Measurements from ENCODE around the gene ZNHIT2.
A peak's percentile ranks its signal among the peaks of the same experiment; 100 is the strongest.
"Not testable (repeated sequence)": the region's sequence is repeated elsewhere in the genome, so short reads cannot be mapped to it uniquely, and the experiment has no call there.

ZNHIT2 gene

GRCh38 chr11:65118891-65119669, 1.6 kb upstream of the ZNHIT2 start:
- DNase-seq: not testable (repeated sequence)

- DNase-seq: no peak
These were observed 766 bp upstream of the ZNHIT2 start for GRCh38 chr11:65118097-65118837.

- no peak for DNase-seq
These were observed 913 bp downstream of the ZNHIT2 start for GRCh38 chr11:65116370-65117205.

- no peak for DNase-seq
These were observed 2.0 kb downstream of the ZNHIT2 start for GRCh38 chr11:65115361-65116082.

GRCh38 chr11:65114538-65115171, 2.8 kb downstream of the ZNHIT2 start:
- no peak for DNase-seq

GRCh38 chr11:65113839-65114238, 3.7 kb downstream of the ZNHIT2 start:
- no peak for DNase-seq

GRCh38 chr11:65113361-65113756, 4.1 kb downstream of the ZNHIT2 start:
- peak; percentile 34 for DNase-seq

- DNase-seq: no peak
These were observed 4.7 kb downstream of the ZNHIT2 start for GRCh38 chr11:65112546-65113360.

GRCh38 chr11:65111744-65112545, 5.6 kb downstream of the ZNHIT2 start, which contains the start of gene TM7SF2:
Gene TM7SF2, plus strand, starts transcription at chr11:65111872. Its CDS starts 144 bp downstream, at chr11:65112016.
- peak; percentile 83 for DNase-seq

- no peak for DNase-seq
These were observed 6.2 kb downstream of the ZNHIT2 start for GRCh38 chr11:65111159-65111743.

GRCh38 chr11:65110354-65110861, 7.1 kb downstream of the ZNHIT2 start:
- peak; percentile 82 for DNase-seq

GRCh38 chr11:65109231-65110198, 8.0 kb downstream of the ZNHIT2 start:
- no peak for DNase-seq

- DNase-seq: no peak
These were observed 8.9 kb downstream of the ZNHIT2 start for GRCh38 chr11:65108469-65109123.

GRCh38 chr11:65107751-65108468, 9.6 kb downstream of the ZNHIT2 start:
- DNase-seq: no peak

GRCh38 chr11:65107078-65107477, 10.4 kb downstream of the ZNHIT2 start:
- DNase-seq: no peak

- no peak for DNase-seq
These were observed 12.9 kb downstream of the ZNHIT2 start for GRCh38 chr11:65104628-65105027.

GRCh38 chr11:65103476-65103875, 14.0 kb downstream of the ZNHIT2 start:
- DNase-seq: no peak

Measured in kidney glomerular epithelial cell (primary cell).